Gastroesophageal sphincter (tissue), 3 donors: ENCODE data around the gene P2RY14.

Source experiments
- CTCF ChIP-seq, 4 experiments: fragments of 200-600 bp in 2 of 4; fragments of 450-650 bp in 2 of 4; sonication (generic) in 1 of 4; IDR thresholded peaks; one replicate each; pipeline ENCODE4 v1.5.1; 2017 to 2019; ENCODE audit warnings: antibody characterized with exemption in 4 of 4, mild to moderate bottlenecking in 2 of 4, moderate library complexity in 2 of 4
- EP300 ChIP-seq: sonication (generic); formaldehyde crosslinking; IDR thresholded peaks from one replicate; pipeline ENCODE4 v1.6.1; 2017; ENCODE audit warnings: antibody characterized with exemption, mild to moderate bottlenecking
- POLR2A ChIP-seq, 2 donors: fragments of 450-650 bp; IDR thresholded peaks; one replicate each; pipeline ENCODE4 v1.6.1; 2017; ENCODE audit warnings: antibody characterized with exemption in 2 of 2, mild to moderate bottlenecking in 2 of 2, moderate library complexity in 1 of 2
- POLR2AphosphoS5 ChIP-seq: sonication (generic); formaldehyde crosslinking; IDR thresholded peaks from one replicate; pipeline ENCODE4 v1.6.1; 2017; ENCODE audit warnings: antibody characterized with exemption

- TF ChIP-seq POLR2A (IDR thresholded peaks at IDR 0.05) (no peak), CTCF (IDR thresholded peaks at IDR 0.05) (no peak), EP300 (no peak), POLR2AphosphoS5 (no peak)
Observed at GRCh38 chr3:151199554-151200438, 78.5 kb downstream of the P2RY14 start.
